Colonic mucosa (tissue), 4 donors: ENCODE results near the gene JPH2. TPM values are rescaled to one million over a fixed set of nuclear protein-coding genes. Genes with fewer than 3 reads are reported as not detected.

Source experiments
- DNase-seq: peaks from one replicate; pipeline ENCODE4 v3.0.0-alpha.2; 2020
- H3K27ac ChIP-seq: fragments of 200-600 bp; one replicate; pipeline ENCODE4 v1.8.0; 2021
- H3K27me3 ChIP-seq: fragments of 200-600 bp; one replicate; pipeline ENCODE4 v1.8.0; 2021
- H3K36me3 ChIP-seq: fragments of 200-600 bp; one replicate; pipeline ENCODE4 v1.8.0; 2021
- H3K4me1 ChIP-seq: fragments of 200-600 bp; one replicate; pipeline ENCODE4 v1.8.0; 2021; ENCODE audit warnings: mild to moderate bottlenecking
- H3K4me3 ChIP-seq: fragments of 200-600 bp; one replicate; pipeline ENCODE4 v1.8.0; 2021
- H3K9ac ChIP-seq, 2 donors: one replicate each; pipeline ENCODE4 v1.7.0; 2013; ENCODE audit warnings: control low read depth in 2 of 2, low read depth in 2 of 2, low read length in 2 of 2
- H3K9me3 ChIP-seq: fragments of 200-600 bp; one replicate; pipeline ENCODE4 v1.8.0; 2021
- CTCF ChIP-seq: fragments of 200-600 bp; IDR thresholded peaks from one replicate; pipeline ENCODE4 v1.8.0; 2022; ENCODE audit warnings: antibody characterized with exemption, mild to moderate bottlenecking
- intact Hi-C: fragments of 100-400 bp; cut with DNase I; formaldehyde crosslinking; loops from one replicate; pipeline ENCODE4 v1.14.1; 2022
- total RNA-seq, 2 donors: library from RNA; stranded (reverse); fragmentation: NEBNext Ultra II Directional in 1 of 2; extraction: Animal tissue kit (Norgen Biotek cat#: 25700) in 1 of 2; gene quantifications; one replicate each; pipeline ENCODE4 v1.2.1, GENCODE V29; 2021
- donor health status: healthy.
- donor health status: DM: no; HTN: no; CAD: no.
- donor health status: DM: no; HTN: no; CAD: no.

JPH2 gene
- total RNA-seq, 2 donors from 2014 or later: 1.3 to 13.8 TPM

- Histone ChIP-seq H3K4me3 (no peak overlapping the region), H3K36me3 (no peaks in the 10 kb centered on the region), H3K27me3 (no peaks in the 10 kb centered on the region), H3K9me3 (no peaks in the 10 kb centered on the region), H3K9ac (peak overlapping the region in 1 of 2 donors; percentile 62), H3K27ac (no peak overlapping the region), H3K4me1 (no peaks in the 10 kb centered on the region)
- intact Hi-C loops: loop anchor here (2.0 to 10.0 kb wide), 4 partner anchors 92 to 466 kb away; partner anchors contain the start of gene FITM2
- no peak for TF ChIP-seq CTCF
- DNase-seq: no peak
These were observed 31.5 kb upstream of the JPH2 start for GRCh38 chr20:44218446-44218845.

- DNase-seq: peak; percentile 87
- Histone ChIP-seq H3K4me1 (no peaks in the 10 kb centered on the region), H3K9me3 (no peaks in the 10 kb centered on the region), H3K4me3 (no peak overlapping the region), H3K36me3 (no peaks in the 10 kb centered on the region), H3K9ac (peak overlapping the region in 1 of 2 donors; percentile 62), H3K27ac (no peak overlapping the region), H3K27me3 (no peaks in the 10 kb centered on the region)
- peak; percentile 88 for TF ChIP-seq CTCF
- intact Hi-C loops: loop anchor here (2.0 to 10.0 kb wide), 5 partner anchors 93 to 467 kb away; partner anchors contain the start of gene FITM2
These were observed 30.5 kb upstream of the JPH2 start for GRCh38 chr20:44217342-44218092.

GRCh38 chr20:44215125-44215524 lies 28.1 kb upstream of the JPH2 start:
- Histone ChIP-seq H3K27ac (no peak overlapping the region), H3K9ac (peak overlapping the region in 1 of 2 donors; percentile 5), H3K4me3 (no peak overlapping the region), H3K4me1 (peaks cover 3% of the 10 kb centered on the region), H3K9me3 (no peaks in the 10 kb centered on the region), H3K27me3 (no peaks in the 10 kb centered on the region), H3K36me3 (no peaks in the 10 kb centered on the region)
- peak; percentile 79 for TF ChIP-seq CTCF
- intact Hi-C loops: loop anchor here (5.0 to 10.0 kb wide), 3 partner anchors 257 to 470 kb away; no protein-coding TSS in a partner anchor
- peak; percentile 78 for DNase-seq

GRCh38 chr20:44212792-44213191 lies 25.8 kb upstream of the JPH2 start:
- TF ChIP-seq CTCF: no peak
- peaks cover 3% of the 10 kb centered on the region for H3K4me1 ChIP-seq
- intact Hi-C loops: loop anchor here (10.0 kb wide), 2 partner anchors 402 to 472 kb away; no protein-coding TSS in a partner anchor
- H3K4me3 ChIP-seq: no peak overlapping the region
- no peaks in the 10 kb centered on the region for H3K27me3 ChIP-seq
- H3K36me3 ChIP-seq: no peaks in the 10 kb centered on the region
- H3K9me3 ChIP-seq: no peaks in the 10 kb centered on the region
- no peak overlapping the region for H3K27ac ChIP-seq
- no peak for DNase-seq
- no peak overlapping the region for H3K9ac ChIP-seq

GRCh38 chr20:44211177-44212039 lies 24.4 kb upstream of the JPH2 start:
- DNase-seq: peak; percentile 55
- intact Hi-C loops: loop anchor here (10.0 kb wide), 2 partner anchors 403 to 473 kb away; no protein-coding TSS in a partner anchor

More at GRCh38 chr20:44211177-44212039, 24.4 kb upstream of the JPH2 start:
- H3K9ac ChIP-seq: peak overlapping the region; percentile 64 to 99
- H3K27ac ChIP-seq: peak overlapping the region; percentile 99
- peak overlapping the region; percentile 89 for H3K4me3 ChIP-seq
- H3K9me3 ChIP-seq: no peaks in the 10 kb centered on the region
- TF ChIP-seq CTCF: no peak
- peaks cover 3% of the 10 kb centered on the region for H3K4me1 ChIP-seq
- no peaks in the 10 kb centered on the region for H3K36me3 ChIP-seq
- no peaks in the 10 kb centered on the region for H3K27me3 ChIP-seq
